ENCODE measurements around the gene CAPZB. TPM values are rescaled to one million over a fixed set of nuclear protein-coding genes. Genes with fewer than 3 reads are reported as not detected.

CAPZB gene
- total and polyA plus RNA-seq, 2 of the 4 experiments (the other 2 are of a cell fraction): 216 to 304 TPM

DNA sequence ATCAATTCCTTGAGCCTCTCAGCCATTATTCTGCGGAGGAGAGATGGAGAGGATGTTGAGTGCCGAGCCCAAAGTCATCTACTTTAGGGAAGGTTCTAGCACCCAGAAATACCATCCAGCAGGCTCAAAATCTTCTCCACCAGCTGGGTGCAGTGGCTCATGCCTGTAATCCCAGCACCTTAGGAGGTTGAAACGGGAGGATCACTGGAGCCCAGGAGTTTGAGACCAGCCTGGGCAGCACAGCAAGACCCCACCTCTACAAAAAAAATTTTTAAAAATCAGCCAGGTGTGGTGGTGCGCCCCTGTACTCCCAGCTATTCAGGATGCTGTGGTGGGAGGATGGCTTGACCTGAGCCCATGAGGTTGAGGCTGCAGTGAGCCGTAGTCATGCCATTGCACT, 39.5 kb upstream of the CAPZB start:
- DNase-seq (no peak), ATAC-seq (ENCODE audit: low read depth) (no peak)
- no peaks in the 10 kb centered on the region for H3K79me1 ChIP-seq (ENCODE audit: low read depth in 1 of 2, low read length in 2 of 2)
- no peaks in the 10 kb centered on the region for H4K20me1 ChIP-seq (ENCODE audit: insufficient read depth, low read length)
- H4K91ac ChIP-seq (ENCODE audit: insufficient read depth, low read depth, low read length): no peak overlapping the region
- no peak overlapping the region for H2BK20ac ChIP-seq (ENCODE audit: low read depth, low read length)
- no peak overlapping the region for H3K9ac ChIP-seq (ENCODE audit: low read depth, low read length)
- H2AK5ac ChIP-seq (ENCODE audit: low read depth, low read length): no peak overlapping the region
- TF ChIP-seq NFE2L2 (IDR thresholded peaks at IDR 0.05; ENCODE audit: low read depth, low read length) (no peak), CEBPB (IDR thresholded peaks at IDR 0.05; ENCODE audit: low read depth, low read length) (no peak), RCOR1 (IDR thresholded peaks at IDR 0.05; ENCODE audit: insufficient replicate concordance, low read length) (no peak), MAZ (IDR thresholded peaks at IDR 0.05; ENCODE audit: borderline replicate concordance, low read depth, low read length) (no peak), MAFK (IDR thresholded peaks at IDR 0.05; ENCODE audit: low read depth, low read length) (no peak), RAD21 (IDR thresholded peaks at IDR 0.05; ENCODE audit: low read length) (no peak), FOS (IDR thresholded peaks at IDR 0.05; ENCODE audit: low read depth, low read length) (no peak), CHD1 (IDR thresholded peaks at IDR 0.05; ENCODE audit: low read depth, low read length) (no peak), MXI1 (IDR thresholded peaks at IDR 0.05; ENCODE audit: borderline replicate concordance, low read depth, low read length) (no peak), BHLHE40 (IDR thresholded peaks at IDR 0.05; ENCODE audit: low read depth, low read length) (no peak), POLR2A (IDR thresholded peaks at IDR 0.05; ENCODE audit: low read depth, low read length) (no peak)
- TF ChIP-seq, protein P1, sequence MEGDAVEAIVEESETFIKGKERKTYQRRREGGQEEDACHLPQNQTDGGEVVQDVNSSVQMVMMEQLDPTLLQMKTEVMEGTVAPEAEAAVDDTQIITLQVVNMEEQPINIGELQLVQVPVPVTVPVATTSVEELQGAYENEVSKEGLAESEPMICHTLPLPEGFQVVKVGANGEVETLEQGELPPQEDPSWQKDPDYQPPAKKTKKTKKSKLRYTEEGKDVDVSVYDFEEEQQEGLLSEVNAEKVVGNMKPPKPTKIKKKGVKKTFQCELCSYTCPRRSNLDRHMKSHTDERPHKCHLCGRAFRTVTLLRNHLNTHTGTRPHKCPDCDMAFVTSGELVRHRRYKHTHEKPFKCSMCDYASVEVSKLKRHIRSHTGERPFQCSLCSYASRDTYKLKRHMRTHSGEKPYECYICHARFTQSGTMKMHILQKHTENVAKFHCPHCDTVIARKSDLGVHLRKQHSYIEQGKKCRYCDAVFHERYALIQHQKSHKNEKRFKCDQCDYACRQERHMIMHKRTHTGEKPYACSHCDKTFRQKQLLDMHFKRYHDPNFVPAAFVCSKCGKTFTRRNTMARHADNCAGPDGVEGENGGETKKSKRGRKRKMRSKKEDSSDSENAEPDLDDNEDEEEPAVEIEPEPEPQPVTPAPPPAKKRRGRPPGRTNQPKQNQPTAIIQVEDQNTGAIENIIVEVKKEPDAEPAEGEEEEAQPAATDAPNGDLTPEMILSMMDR (conservative IDR thresholded peaks at IDR 0.05; ENCODE audit: low read depth, low read length): no peak
- TF ChIP-seq, protein P2, sequence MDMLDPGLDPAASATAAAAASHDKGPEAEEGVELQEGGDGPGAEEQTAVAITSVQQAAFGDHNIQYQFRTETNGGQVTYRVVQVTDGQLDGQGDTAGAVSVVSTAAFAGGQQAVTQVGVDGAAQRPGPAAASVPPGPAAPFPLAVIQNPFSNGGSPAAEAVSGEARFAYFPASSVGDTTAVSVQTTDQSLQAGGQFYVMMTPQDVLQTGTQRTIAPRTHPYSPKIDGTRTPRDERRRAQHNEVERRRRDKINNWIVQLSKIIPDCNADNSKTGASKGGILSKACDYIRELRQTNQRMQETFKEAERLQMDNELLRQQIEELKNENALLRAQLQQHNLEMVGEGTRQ (IDR thresholded peaks at IDR 0.05; ENCODE audit: low read depth, low read length): no peak
- TF ChIP-seq, protein P3, sequence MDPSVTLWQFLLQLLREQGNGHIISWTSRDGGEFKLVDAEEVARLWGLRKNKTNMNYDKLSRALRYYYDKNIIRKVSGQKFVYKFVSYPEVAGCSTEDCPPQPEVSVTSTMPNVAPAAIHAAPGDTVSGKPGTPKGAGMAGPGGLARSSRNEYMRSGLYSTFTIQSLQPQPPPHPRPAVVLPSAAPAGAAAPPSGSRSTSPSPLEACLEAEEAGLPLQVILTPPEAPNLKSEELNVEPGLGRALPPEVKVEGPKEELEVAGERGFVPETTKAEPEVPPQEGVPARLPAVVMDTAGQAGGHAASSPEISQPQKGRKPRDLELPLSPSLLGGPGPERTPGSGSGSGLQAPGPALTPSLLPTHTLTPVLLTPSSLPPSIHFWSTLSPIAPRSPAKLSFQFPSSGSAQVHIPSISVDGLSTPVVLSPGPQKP (IDR thresholded peaks at IDR 0.05; ENCODE audit: borderline replicate concordance, low read depth, low read length): no peak
- H3K9me1 ChIP-seq (ENCODE audit: insufficient read depth, low read length): 0 out of 2 replicates have a peak, but pooled peaks cover 3% of the 10 kb centered on the region
- H2BK120ac ChIP-seq (ENCODE audit: low read depth, low read length): no peak overlapping the region
- H3K18ac ChIP-seq (ENCODE audit: low read depth, low read length): no peak overlapping the region
- H3K4me2 ChIP-seq (ENCODE audit: low read depth, low read length): no peak overlapping the region
- no peak overlapping the region for H3K23ac ChIP-seq (ENCODE audit: low read depth, low read length)
- in situ Hi-C loops (cut with MboI; ENCODE audit: low sequenced_read_pairs): no loop called here
- POLR2A ChIA-PET (ENCODE audit: unreplicated experiment): no interaction called here
- no peak overlapping the region for H3K27ac ChIP-seq (ENCODE audit: insufficient read depth, low read length)
- BruUV-seq (replicated peaks): no TSS peak
- H3K4ac ChIP-seq (ENCODE audit: low read depth, low read length): no peak overlapping the region
- H2BK5ac ChIP-seq (ENCODE audit: low read depth, low read length, poor library complexity, severe bottlenecking): no peak overlapping the region
- no peaks in the 10 kb centered on the region for H3K9me3 ChIP-seq (ENCODE audit: control insufficient read depth, insufficient read depth, low read length)
- H3K36me3 ChIP-seq (ENCODE audit: control insufficient read depth, insufficient read depth, low read length): no peaks in the 10 kb centered on the region
- dilution Hi-C loops (cut with HindIII; ENCODE audit: low sequenced_read_pairs, unreplicated experiment): no loop called here
- no CpG with 5 or more reads among the region's 5 CpGs for WGBS, 2 experiments (ENCODE audit: extremely low coverage in 2 of 2, insufficient read length in 1 of 2)
- no peak overlapping the region for H2AFZ ChIP-seq (replicated peaks; ENCODE audit: low read length, poor library complexity)
- no peaks in the 10 kb centered on the region for H3K27me3 ChIP-seq (ENCODE audit: control insufficient read depth, insufficient read depth, low read length)
- H3K14ac ChIP-seq (replicated peaks; ENCODE audit: low read depth, low read length): no peak overlapping the region
- no peak overlapping the region for H2AK9ac ChIP-seq (replicated peaks; ENCODE audit: low read depth, low read length, poor library complexity)
- no peak overlapping the region for H4K5ac ChIP-seq (ENCODE audit: low read depth, low read length)
- no peak overlapping the region for H3K4me3 ChIP-seq (ENCODE audit: insufficient read depth, low read depth, low read length)
- no peak overlapping the region for H3K56ac ChIP-seq (ENCODE audit: extremely low read depth, insufficient read depth, low read length)
- no peak overlapping the region for H2BK15ac ChIP-seq (ENCODE audit: low read depth, low read length)
- no peak overlapping the region for H4K8ac ChIP-seq (ENCODE audit: low read depth in 2 of 2, low read length in 2 of 2)
- no peaks in the 10 kb centered on the region for H3K4me1 ChIP-seq (ENCODE audit: control insufficient read depth, insufficient read depth, low read length)
- intact Hi-C loops (cut with micrococcal nuclease): no loop called here
- CTCF ChIA-PET: no interaction called here
